ENCODE data around the gene ACER3. TPM values are rescaled to one million over a fixed set of nuclear protein-coding genes. Genes with fewer than 3 reads are reported as not detected.

Gene ACER3
- total and polyA plus RNA-seq, 2 of the 4 experiments (the other 2 are of a cell fraction) = 3.5 to 10.0 TPM

DNA sequence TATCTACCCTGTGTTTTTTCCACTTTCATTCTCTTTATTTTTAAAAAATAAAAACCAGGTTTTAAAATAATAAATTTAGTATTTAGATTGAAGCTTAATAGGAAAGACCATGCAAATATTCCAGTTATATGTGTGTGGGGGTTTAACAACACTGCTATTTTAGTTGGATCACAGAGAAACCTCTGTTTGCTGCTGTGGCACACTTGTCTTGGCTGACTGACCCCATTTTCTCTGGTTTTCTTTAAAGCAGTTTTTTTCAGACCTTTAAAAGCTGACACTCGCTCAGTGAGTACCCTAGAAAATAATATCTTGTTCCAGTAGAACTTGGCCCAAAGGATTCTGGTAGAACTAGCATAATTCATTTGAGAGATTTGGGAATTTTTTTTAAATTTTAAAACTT lies 31.6 kb downstream of the ACER3 start:
- no peak overlapping the region for H2AK5ac ChIP-seq (ENCODE audit: low read depth, low read length)
- no peak overlapping the region for H3K4me2 ChIP-seq (ENCODE audit: low read depth, low read length)
- no peaks in the 10 kb centered on the region for H3K9me1 ChIP-seq (ENCODE audit: insufficient read depth, low read length)
- no peak overlapping the region for H3K9ac ChIP-seq (ENCODE audit: low read depth, low read length)
- ChIA-PET POLR2A (ENCODE audit: unreplicated experiment) (no interaction called here), CTCF (no interaction called here)
- no peak overlapping the region for H4K8ac ChIP-seq (ENCODE audit: low read depth in 2 of 2, low read length in 2 of 2)
- no CpG with 5 or more reads among the region's 1 CpG for WGBS, 2 experiments (ENCODE audit: extremely low coverage in 2 of 2, insufficient read length in 1 of 2)
- dilution Hi-C loops (cut with HindIII; ENCODE audit: low sequenced_read_pairs, unreplicated experiment) = no loop called here
- H2BK120ac ChIP-seq (ENCODE audit: low read depth, low read length) = no peak overlapping the region
- no peaks in the 10 kb centered on the region for H4K20me1 ChIP-seq (ENCODE audit: insufficient read depth, low read length)
- BruUV-seq (replicated peaks) = no TSS peak
- no peak overlapping the region for H3K23ac ChIP-seq (ENCODE audit: low read depth, low read length)
- no peak overlapping the region for H3K56ac ChIP-seq (ENCODE audit: extremely low read depth, insufficient read depth, low read length)
- H3K4ac ChIP-seq (ENCODE audit: low read depth, low read length) = no peak overlapping the region
- in situ Hi-C loops (cut with MboI; ENCODE audit: low sequenced_read_pairs) = no loop called here
- H2BK15ac ChIP-seq (ENCODE audit: low read depth, low read length) = no peak overlapping the region
- DNase-seq (no peak), ATAC-seq (ENCODE audit: low read depth) (no peak)
- H3K4me1 ChIP-seq (ENCODE audit: control insufficient read depth, insufficient read depth, low read length) = no peaks in the 10 kb centered on the region
- intact Hi-C loops (cut with micrococcal nuclease) = no loop called here
- no peak overlapping the region for H4K5ac ChIP-seq (ENCODE audit: low read depth, low read length)
- no peak overlapping the region for H2BK20ac ChIP-seq (ENCODE audit: low read depth, low read length)
- no peak overlapping the region for H2BK5ac ChIP-seq (ENCODE audit: low read depth, low read length, poor library complexity, severe bottlenecking)
- H2AK9ac ChIP-seq (replicated peaks; ENCODE audit: low read depth, low read length, poor library complexity) = no peak overlapping the region
- H3K27me3 ChIP-seq (ENCODE audit: control insufficient read depth, insufficient read depth, low read length) = no peaks in the 10 kb centered on the region
- H3K27ac ChIP-seq (ENCODE audit: insufficient read depth, low read length) = no peak overlapping the region
- no peak overlapping the region for H3K4me3 ChIP-seq (ENCODE audit: insufficient read depth, low read depth, low read length)
- H3K79me1 ChIP-seq (ENCODE audit: low read depth in 1 of 2, low read length in 2 of 2) = no peaks in the 10 kb centered on the region; a peak in 1 of 4 replicates
- H3K36me3 ChIP-seq (ENCODE audit: control insufficient read depth, insufficient read depth, low read length) = no peaks in the 10 kb centered on the region
- H2AFZ ChIP-seq (replicated peaks; ENCODE audit: low read length, poor library complexity) = no peak overlapping the region
- no peak overlapping the region for H3K18ac ChIP-seq (ENCODE audit: low read depth, low read length)
- H3K9me3 ChIP-seq (ENCODE audit: control insufficient read depth, insufficient read depth, low read length) = no peaks in the 10 kb centered on the region
- H3K14ac ChIP-seq (replicated peaks; ENCODE audit: low read depth, low read length) = no peak overlapping the region
- H4K91ac ChIP-seq (ENCODE audit: insufficient read depth, low read depth, low read length) = no peak overlapping the region
- TF ChIP-seq FOS (IDR thresholded peaks at IDR 0.05; ENCODE audit: low read depth, low read length) (no peak), MXI1 (IDR thresholded peaks at IDR 0.05; ENCODE audit: borderline replicate concordance, low read depth, low read length) (no peak), RFX5 (IDR thresholded peaks at IDR 0.05; ENCODE audit: low read depth, low read length) (no peak), NFE2L2 (IDR thresholded peaks at IDR 0.05; ENCODE audit: low read depth, low read length) (no peak), MAZ (IDR thresholded peaks at IDR 0.05; ENCODE audit: borderline replicate concordance, low read depth, low read length) (no peak), POLR2A (IDR thresholded peaks at IDR 0.05; ENCODE audit: low read depth, low read length) (no peak), CHD1 (IDR thresholded peaks at IDR 0.05; ENCODE audit: low read depth, low read length) (no peak), SMC3 (IDR thresholded peaks at IDR 0.05; ENCODE audit: low read depth, low read length) (no peak), MAFK (IDR thresholded peaks at IDR 0.05; ENCODE audit: low read depth, low read length) (no peak), RCOR1 (IDR thresholded peaks at IDR 0.05; ENCODE audit: insufficient replicate concordance, low read length) (no peak), RAD21 (IDR thresholded peaks at IDR 0.05; ENCODE audit: low read length) (no peak), CEBPB (IDR thresholded peaks at IDR 0.05; ENCODE audit: low read depth, low read length) (no peak), BHLHE40 (IDR thresholded peaks at IDR 0.05; ENCODE audit: low read depth, low read length) (no peak)
- TF ChIP-seq, protein P1, sequence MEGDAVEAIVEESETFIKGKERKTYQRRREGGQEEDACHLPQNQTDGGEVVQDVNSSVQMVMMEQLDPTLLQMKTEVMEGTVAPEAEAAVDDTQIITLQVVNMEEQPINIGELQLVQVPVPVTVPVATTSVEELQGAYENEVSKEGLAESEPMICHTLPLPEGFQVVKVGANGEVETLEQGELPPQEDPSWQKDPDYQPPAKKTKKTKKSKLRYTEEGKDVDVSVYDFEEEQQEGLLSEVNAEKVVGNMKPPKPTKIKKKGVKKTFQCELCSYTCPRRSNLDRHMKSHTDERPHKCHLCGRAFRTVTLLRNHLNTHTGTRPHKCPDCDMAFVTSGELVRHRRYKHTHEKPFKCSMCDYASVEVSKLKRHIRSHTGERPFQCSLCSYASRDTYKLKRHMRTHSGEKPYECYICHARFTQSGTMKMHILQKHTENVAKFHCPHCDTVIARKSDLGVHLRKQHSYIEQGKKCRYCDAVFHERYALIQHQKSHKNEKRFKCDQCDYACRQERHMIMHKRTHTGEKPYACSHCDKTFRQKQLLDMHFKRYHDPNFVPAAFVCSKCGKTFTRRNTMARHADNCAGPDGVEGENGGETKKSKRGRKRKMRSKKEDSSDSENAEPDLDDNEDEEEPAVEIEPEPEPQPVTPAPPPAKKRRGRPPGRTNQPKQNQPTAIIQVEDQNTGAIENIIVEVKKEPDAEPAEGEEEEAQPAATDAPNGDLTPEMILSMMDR (conservative IDR thresholded peaks at IDR 0.05; ENCODE audit: low read depth, low read length) = no peak
- TF ChIP-seq, protein P2, sequence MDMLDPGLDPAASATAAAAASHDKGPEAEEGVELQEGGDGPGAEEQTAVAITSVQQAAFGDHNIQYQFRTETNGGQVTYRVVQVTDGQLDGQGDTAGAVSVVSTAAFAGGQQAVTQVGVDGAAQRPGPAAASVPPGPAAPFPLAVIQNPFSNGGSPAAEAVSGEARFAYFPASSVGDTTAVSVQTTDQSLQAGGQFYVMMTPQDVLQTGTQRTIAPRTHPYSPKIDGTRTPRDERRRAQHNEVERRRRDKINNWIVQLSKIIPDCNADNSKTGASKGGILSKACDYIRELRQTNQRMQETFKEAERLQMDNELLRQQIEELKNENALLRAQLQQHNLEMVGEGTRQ (IDR thresholded peaks at IDR 0.05; ENCODE audit: low read depth, low read length) = no peak
- TF ChIP-seq, protein P3, sequence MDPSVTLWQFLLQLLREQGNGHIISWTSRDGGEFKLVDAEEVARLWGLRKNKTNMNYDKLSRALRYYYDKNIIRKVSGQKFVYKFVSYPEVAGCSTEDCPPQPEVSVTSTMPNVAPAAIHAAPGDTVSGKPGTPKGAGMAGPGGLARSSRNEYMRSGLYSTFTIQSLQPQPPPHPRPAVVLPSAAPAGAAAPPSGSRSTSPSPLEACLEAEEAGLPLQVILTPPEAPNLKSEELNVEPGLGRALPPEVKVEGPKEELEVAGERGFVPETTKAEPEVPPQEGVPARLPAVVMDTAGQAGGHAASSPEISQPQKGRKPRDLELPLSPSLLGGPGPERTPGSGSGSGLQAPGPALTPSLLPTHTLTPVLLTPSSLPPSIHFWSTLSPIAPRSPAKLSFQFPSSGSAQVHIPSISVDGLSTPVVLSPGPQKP (IDR thresholded peaks at IDR 0.05; ENCODE audit: borderline replicate concordance, low read depth, low read length) = no peak
